HFF-Myc (cell line): Measurements from ENCODE around the gene CLEC16A.
"Not testable (repeated sequence)": the region's sequence is repeated elsewhere in the genome, so short reads cannot be mapped to it uniquely, and the experiment has no call there.

ENCODE experiments used
- DNase-seq: peaks from one replicate; pipeline ENCODE4 v3.0.0-alpha.2; 2011; ENCODE audit warnings: low read depth; ENCODE audit errors: extremely low read depth
- H3K4me3 ChIP-seq: replicated peaks from 2 replicates; pipeline ENCODE4 v1.5.1; 2011; ENCODE audit warnings: low read depth, mild to moderate bottlenecking, control low read depth, low read length
- CTCF ChIP-seq: IDR thresholded peaks from 2 replicates; pipeline ENCODE4 v1.5.1; 2012; ENCODE audit warnings: mild to moderate bottlenecking, low read depth, low read length, control low read depth; ENCODE audit errors: missing control alignments

The CLEC16A gene

GRCh38 chr16:10938321-10938720 lies 6.0 kb upstream of the CLEC16A start:
- DNase-seq: no peak
- peak overlapping the region; percentile 93 for H3K4me3 ChIP-seq

GRCh38 chr16:10938796-10939648 lies 5.3 kb upstream of the CLEC16A start:
- H3K4me3 ChIP-seq: peak overlapping the region; percentile 93
- no peak for DNase-seq
- no peak for TF ChIP-seq CTCF

More at GRCh38 chr16:10938321-10938720, 6.0 kb upstream of the CLEC16A start:
- no peak for TF ChIP-seq CTCF

- no peak for TF ChIP-seq CTCF
- peak overlapping the region; percentile 93 for H3K4me3 ChIP-seq
- DNase-seq: no peak
Measured at GRCh38 chr16:10939649-10940234, 4.6 kb upstream of the CLEC16A start.

- H3K4me3 ChIP-seq: peak overlapping the region; percentile 93
- TF ChIP-seq CTCF: no peak
- no peak for DNase-seq
Measured at GRCh38 chr16:10940501-10941079, 3.8 kb upstream of the CLEC16A start.

GRCh38 chr16:10941127-10941933 lies 3.0 kb upstream of the CLEC16A start:
- H3K4me3 ChIP-seq: peak overlapping the region; percentile 93
- DNase-seq: no peak
- TF ChIP-seq CTCF: no peak

- DNase-seq: not testable (repeated sequence)
- H3K4me3 ChIP-seq: peak overlapping the region; percentile 93
Measured at GRCh38 chr16:10941935-10942351, 2.4 kb upstream of the CLEC16A start.
